Measurements from ENCODE around the gene SHCBP1L.
"Not testable (repeated sequence)": the region's sequence is repeated elsewhere in the genome, so short reads cannot be mapped to it uniquely, and the experiment has no call there.

The SHCBP1L gene

DNA sequence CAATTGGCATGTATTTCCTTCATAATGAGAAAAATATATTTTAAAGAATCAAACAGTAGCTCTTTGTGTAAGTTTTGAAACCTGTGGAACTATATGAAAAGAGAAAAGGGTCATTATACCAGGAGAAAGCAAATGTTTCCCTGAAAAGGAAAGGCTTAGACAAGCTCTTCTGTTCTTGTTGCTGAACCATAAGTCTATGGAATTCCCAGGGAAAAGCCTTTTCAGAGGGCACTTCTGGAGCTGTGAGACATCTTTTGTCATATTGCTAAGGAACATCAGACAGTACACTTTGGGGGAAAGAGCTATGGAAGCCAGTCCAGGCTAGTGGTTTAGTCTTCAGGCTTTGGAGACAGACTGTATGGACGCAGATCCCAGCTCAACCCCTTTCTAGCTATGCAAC is 12.1 kb upstream of the SHCBP1L start:
- no peak for DNase-seq (ENCODE audit: low spot score)

DNA sequence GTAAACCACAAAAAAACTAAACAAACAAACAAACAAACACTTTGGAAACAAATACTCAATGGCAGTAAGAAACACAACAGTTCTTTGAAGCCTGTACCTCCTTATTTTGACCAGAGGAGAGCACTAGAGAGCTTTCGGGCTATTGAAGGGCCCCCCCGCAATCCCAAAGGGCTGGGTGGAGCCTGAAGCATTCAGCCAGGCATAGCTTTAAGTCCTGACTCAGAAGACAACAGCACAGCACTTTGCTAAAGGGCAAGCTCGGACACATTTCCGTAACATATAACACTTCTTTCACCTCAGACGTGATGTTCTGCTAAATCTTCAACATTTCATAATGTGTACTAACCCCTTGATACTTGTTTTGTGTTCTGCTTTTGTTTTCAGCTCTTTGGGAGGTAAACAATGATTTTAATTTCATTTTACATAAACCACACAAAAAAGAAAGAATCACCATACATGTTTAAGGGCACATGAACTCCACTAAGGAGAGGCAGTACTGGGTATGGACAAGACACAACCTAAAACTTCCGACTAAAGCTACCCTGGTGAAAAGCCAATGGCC is 9.7 kb upstream of the SHCBP1L start:
- DNase-seq (ENCODE audit: low spot score) = peak; percentile 6

DNA sequence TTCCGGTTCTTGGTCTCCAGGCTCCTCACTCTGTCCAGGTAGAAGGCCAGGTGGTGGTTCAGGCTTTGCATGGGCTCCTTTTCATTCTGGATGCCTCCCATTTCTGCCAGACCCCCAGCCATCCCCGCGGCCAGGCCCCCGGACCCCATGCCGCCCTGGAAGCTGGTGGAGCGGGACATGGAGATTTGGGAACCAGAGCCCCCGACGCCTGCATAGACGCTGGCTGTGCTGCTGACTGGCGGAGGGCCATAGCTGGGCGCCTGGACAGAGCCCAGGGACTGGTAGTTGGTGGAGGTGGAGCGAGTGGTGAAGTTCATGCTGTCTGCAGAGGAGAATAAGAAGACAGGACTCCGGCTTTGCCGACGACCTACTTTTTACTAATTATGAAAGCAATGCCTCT is 7.1 kb upstream of the SHCBP1L start:
- DNase-seq (ENCODE audit: low spot score) = no peak

DNA sequence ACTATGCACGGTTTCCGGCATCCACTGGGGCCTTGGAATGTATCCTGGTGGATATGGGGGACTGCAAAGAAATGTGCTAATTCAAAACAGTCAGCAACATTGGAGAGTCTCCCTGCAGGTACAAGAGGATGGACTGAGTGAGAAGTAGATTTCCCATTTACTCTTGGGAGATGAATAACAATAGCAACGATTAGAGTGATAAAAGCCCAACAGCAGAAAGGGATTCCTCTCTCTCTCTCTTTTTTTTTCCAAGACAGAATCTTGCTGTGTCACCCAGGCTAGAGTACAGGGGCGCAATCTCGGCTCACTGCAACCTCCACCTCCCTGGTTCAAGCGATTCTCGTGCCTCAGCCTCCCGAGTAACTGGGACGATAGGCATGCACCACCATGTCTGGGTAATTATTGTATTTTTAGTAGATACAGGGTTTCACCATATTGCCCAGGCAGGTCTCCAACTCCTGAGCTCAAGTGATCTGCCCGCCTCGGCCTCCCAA is 5.0 kb upstream of the SHCBP1L start:
- no peak for DNase-seq (ENCODE audit: low spot score)

- no peak for DNase-seq (ENCODE audit: low spot score)
Measured at GRCh38 chr1:182956708-182957365, 3.9 kb upstream of the SHCBP1L start.

- no peak for DNase-seq (ENCODE audit: low spot score)
Measured at GRCh38 chr1:182955596-182956588, 2.9 kb upstream of the SHCBP1L start.

- DNase-seq (ENCODE audit: low spot score) = no peak
Measured at GRCh38 chr1:182953826-182954225, 860 bp upstream of the SHCBP1L start.

GRCh38 chr1:182943336-182943735 is 9.6 kb downstream of the SHCBP1L start:
- not testable (repeated sequence) for DNase-seq (ENCODE audit: low spot score)

DNA sequence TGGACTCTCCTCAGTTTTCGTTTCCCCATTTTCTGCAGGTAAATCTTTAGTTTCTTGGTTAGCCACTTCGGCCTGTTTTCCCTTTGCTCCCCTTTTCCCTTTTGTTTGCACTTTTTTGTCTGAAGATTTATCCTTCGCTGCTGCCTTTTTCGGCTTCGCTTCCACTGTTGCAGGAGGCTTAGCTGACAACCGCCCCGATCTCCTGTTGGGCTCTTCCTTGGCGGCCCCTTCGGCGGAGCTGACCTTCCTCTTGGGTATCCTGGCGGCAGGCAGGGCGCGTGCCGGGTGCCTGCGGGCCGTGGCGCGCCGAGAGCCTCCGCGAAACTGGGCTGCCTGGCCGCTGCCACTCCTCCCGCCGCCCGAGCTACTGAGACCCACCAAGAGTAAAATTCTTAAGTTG is 10.8 kb downstream of the SHCBP1L start:
- DNase-seq (ENCODE audit: low spot score) = not testable (repeated sequence)

- no peak for DNase-seq (ENCODE audit: low spot score)
Measured at GRCh38 chr1:182939413-182939812, 13.6 kb downstream of the SHCBP1L start.

DNA sequence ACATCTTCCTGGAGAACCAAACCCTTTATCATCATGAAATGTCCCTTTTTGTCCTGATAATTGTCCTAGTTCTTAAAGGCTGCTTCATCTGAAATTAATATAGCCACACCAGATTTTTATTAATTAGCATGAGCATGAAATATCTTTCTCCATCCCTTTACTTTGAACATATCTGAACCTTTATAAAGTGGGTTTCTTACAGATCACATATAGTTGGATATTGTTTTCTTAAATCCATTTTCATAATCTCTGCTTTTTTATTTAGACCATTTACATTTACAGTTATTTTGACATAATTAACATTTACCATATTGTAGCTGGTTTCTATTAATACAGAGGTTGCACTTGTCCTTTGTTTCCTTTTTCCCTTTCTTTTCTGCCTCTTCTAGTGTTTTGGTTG is 17.2 kb downstream of the SHCBP1L start:
- DNase-seq (ENCODE audit: low spot score) = no peak

GRCh38 chr1:182930985-182931384 is 22.0 kb downstream of the SHCBP1L start:
- DNase-seq (ENCODE audit: low spot score) = no peak

GRCh38 chr1:182927693-182928433 is 25.1 kb downstream of the SHCBP1L start:
- no peak for DNase-seq (ENCODE audit: low spot score)

DNA sequence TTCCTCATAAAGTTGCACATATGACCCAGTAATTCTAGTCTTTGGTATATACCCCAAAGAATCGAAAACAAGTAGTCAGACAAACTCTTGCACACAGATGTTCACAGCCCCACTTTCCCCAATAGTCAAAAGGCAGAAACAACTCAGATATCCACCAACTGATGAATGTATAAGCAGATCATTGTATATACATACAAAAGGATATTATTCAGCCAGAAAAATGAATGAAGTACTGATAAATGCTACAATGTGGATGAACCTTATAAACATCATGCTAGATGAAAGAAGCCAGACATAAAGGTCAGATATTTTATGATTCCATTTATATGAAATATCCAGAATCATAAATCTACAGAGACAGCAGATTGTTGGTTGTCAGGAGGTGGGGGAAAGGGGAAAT is 27.3 kb downstream of the SHCBP1L start:
- DNase-seq (ENCODE audit: low spot score) = no peak

- no peak for DNase-seq (ENCODE audit: low spot score)
Measured at GRCh38 chr1:182917378-182917777, 35.6 kb downstream of the SHCBP1L start.

DNA sequence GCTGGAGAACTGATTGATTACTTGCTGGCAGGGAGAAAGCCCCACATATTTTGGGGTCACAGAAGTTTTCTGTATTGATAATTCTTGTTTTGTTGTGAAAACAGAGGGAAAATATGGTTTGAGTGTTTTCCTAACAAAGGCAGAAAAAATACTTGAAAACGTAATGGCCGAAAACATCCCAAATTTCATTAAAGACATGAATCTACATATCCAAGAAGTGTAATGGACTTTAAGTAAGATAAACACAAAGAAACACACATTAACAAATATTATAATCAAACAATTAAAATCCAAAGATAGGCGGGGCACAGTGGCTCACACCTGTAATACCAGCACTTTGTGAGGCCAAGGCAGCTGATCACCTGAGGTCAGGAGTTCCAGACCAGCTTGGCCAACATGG is 39.6 kb downstream of the SHCBP1L start:
- no peak for DNase-seq (ENCODE audit: low spot score)

GRCh38 chr1:182910143-182910542 is 42.8 kb downstream of the SHCBP1L start:
- no peak for DNase-seq (ENCODE audit: low spot score)

DNA sequence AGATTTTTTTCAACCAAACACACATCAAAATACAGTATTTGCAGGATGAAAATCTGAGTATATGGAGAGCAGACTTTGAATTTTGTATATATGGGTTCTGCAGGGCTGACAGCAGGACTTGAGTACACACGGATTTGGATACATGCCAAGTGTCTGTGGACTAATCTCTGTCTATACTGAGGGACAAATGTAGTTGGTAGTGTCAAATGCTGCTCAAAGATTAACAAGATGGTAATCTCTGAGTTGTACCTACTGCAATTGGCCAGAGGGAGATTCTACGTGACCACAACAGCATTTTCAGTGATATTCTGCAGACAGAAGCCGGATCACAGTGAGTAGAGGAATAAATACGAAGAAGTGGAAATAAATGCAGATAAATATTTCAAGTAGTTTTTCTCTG is 43.4 kb downstream of the SHCBP1L start:
- no peak for DNase-seq (ENCODE audit: low spot score)

- DNase-seq (ENCODE audit: low spot score) = no peak
Measured at GRCh38 chr1:182905321-182905720, 47.6 kb downstream of the SHCBP1L start.

DNA sequence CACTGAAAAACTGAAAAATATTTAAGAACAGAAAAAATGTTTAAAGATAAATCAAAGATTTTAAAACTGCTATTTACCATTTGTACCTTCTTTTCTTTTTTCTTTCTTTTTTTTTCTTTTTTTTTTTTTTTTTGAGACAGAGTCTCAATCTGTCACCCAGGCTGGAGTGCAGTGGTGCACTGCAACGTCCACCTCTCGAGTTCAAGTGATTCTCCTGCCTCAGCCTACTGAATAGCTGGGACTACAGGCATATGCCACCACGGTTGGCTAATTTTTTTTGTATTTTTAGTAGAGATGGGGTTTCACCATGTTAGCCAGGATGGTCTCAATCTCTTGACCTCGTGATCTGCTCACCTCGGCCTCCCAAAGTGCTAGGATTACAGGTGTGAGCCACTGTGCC is 51.0 kb downstream of the SHCBP1L start:
- not testable (repeated sequence) for DNase-seq (ENCODE audit: low spot score)

DNA sequence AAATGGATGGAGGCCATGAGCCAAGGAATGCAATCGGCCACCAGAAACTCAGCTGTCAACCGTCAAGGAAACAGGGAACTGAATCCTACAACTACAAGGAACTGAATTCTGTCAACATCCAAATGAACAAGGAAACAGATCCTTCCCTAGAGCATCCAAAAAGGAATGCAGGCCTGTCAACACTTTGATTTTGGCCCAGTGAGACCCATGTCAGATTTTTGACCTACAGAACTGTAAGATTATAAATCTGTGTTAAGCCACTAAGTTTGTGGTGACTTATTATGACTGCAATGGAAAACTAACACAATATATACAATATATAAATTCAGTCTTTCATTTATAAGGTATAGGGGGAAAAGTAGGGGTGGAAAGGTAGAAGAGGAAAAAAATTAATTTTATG is 55.3 kb downstream of the SHCBP1L start:
- DNase-seq (ENCODE audit: low spot score) = no peak
